ENCODE data around the gene SGPP2. TPM values are rescaled to one million over a fixed set of nuclear protein-coding genes. Genes with fewer than 3 reads are reported as not detected.
"Not testable (repeated sequence)": the region's sequence is repeated elsewhere in the genome, so short reads cannot be mapped to it uniquely, and the experiment has no call there.

Gene SGPP2
- total RNA-seq, 4 donors from 2014 or later = 27.3 to 65.6 (median 49.0) TPM

DNA sequence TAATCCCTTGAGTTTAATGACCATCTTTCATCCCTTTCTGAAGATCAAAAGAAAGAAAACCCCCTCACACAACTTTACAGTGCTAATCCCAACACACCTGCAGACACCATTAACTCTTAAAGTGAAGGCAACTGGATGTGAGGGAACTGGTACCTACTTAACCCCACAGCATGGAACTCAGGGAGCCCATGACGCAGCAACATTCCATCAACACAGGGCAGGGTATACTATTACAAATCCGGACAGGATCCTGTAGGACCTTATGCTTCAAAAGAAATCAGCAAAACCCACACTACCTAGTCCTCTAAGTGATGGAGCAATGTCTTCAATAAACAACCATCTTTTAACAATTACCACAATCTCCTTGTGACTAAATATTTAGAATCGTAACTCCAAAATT is 153.0 kb downstream of the SGPP2 start:
- no peak overlapping the region for H3K27ac ChIP-seq
- no peaks in the 10 kb centered on the region for H3K9me3 ChIP-seq
- peaks cover 5% of the 10 kb centered on the region for H3K4me1 ChIP-seq
- H3K4me3 ChIP-seq = no peak overlapping the region
- 91% methylated on average over 3 of the region's 3 CpGs for WGBS
- DNase-seq (ENCODE audit: low spot score in 2 of 2) = no peak
- no peak for TF ChIP-seq EP300 (IDR thresholded peaks at IDR 0.05)
- no peak for TF ChIP-seq POLR2AphosphoS5 (IDR thresholded peaks at IDR 0.05)
- no peak for TF ChIP-seq POLR2A (IDR thresholded peaks at IDR 0.05)
- TF ChIP-seq, protein P1, sequence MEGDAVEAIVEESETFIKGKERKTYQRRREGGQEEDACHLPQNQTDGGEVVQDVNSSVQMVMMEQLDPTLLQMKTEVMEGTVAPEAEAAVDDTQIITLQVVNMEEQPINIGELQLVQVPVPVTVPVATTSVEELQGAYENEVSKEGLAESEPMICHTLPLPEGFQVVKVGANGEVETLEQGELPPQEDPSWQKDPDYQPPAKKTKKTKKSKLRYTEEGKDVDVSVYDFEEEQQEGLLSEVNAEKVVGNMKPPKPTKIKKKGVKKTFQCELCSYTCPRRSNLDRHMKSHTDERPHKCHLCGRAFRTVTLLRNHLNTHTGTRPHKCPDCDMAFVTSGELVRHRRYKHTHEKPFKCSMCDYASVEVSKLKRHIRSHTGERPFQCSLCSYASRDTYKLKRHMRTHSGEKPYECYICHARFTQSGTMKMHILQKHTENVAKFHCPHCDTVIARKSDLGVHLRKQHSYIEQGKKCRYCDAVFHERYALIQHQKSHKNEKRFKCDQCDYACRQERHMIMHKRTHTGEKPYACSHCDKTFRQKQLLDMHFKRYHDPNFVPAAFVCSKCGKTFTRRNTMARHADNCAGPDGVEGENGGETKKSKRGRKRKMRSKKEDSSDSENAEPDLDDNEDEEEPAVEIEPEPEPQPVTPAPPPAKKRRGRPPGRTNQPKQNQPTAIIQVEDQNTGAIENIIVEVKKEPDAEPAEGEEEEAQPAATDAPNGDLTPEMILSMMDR (IDR thresholded peaks at IDR 0.05) = no peak
- peaks cover 12% of the 10 kb centered on the region for H3K36me3 ChIP-seq
- H3K27me3 ChIP-seq = no peaks in the 10 kb centered on the region

- Histone ChIP-seq H3K4me1 (no peaks in the 10 kb centered on the region), H3K4me3 (no peak overlapping the region), H3K27me3 (no peaks in the 10 kb centered on the region), H3K27ac (no peak overlapping the region), H3K36me3 (peaks cover 30% of the 10 kb centered on the region), H3K9me3 (no peaks in the 10 kb centered on the region)
- no peak for TF ChIP-seq POLR2AphosphoS5 (IDR thresholded peaks at IDR 0.05)
- TF ChIP-seq POLR2A (IDR thresholded peaks at IDR 0.05) = no peak
- no peak for DNase-seq (ENCODE audit: low spot score in 2 of 2)
Observed at GRCh38 chr2:222582928-222583327, 158.6 kb downstream of the SGPP2 start.

- not testable (repeated sequence) for H3K27ac ChIP-seq; DNase-seq (ENCODE audit: low spot score in 2 of 2); H3K27me3 ChIP-seq; H3K4me1 ChIP-seq; H3K4me3 ChIP-seq; H3K9me3 ChIP-seq
- 96% methylated on average over 7 of the region's 8 CpGs for WGBS
- peaks cover 22% of the 10 kb centered on the region for H3K36me3 ChIP-seq
Observed at GRCh38 chr2:222584589-222584988, 160.2 kb downstream of the SGPP2 start.

DNA sequence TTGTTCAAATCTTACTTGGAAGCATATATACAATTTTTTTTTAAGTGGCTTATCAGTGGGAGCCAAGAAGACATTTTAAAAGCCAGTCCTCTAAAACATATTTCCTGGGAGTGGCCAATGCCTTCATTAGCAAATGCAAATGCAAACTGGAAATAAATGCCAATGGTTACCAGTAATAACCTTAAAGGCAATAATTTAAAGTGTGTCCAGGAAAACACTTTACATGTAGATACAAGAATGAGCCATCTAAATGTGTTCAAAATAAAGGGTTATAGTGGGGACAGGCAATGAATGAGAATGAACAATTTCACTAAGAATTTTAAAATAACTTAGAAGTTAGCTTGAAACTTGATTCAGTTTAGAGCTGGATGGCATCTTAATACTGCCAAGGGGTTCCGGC is 167.3 kb downstream of the SGPP2 start:
- TF ChIP-seq, protein P1 (IDR thresholded peaks at IDR 0.05) = no peak
- TF ChIP-seq POLR2AphosphoS5 (IDR thresholded peaks at IDR 0.05) (no peak), EP300 (IDR thresholded peaks at IDR 0.05) (no peak), POLR2A (IDR thresholded peaks at IDR 0.05) (no peak)
- DNase-seq (ENCODE audit: low spot score in 2 of 2) = no peak
- Histone ChIP-seq H3K4me1 (no peaks in the 10 kb centered on the region), H3K4me3 (no peak overlapping the region), H3K27me3 (no peaks in the 10 kb centered on the region), H3K9me3 (no peaks in the 10 kb centered on the region), H3K36me3 (peaks cover 34% of the 10 kb centered on the region), H3K27ac (no peak overlapping the region)
- 86% methylated on average over 1 of the region's 1 CpG for WGBS

DNA sequence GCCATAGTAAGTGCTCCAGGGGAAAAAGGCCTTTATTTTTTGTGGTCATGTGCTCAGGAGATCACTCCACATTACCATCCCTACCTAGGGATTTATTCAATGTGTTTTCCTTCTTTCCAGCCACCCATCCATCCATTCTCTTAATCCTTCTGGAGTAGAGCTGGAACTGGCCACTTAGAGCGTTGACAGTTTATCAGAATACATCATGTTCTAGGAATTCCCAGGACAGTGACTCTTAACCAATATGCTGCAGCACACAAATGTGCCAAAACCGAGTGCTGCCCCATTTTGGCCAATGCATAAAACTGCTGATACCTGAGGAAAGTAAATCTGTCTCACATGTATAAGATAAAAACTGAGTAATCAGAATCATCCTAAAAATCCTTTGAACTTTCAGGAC is 167.8 kb downstream of the SGPP2 start:
- Histone ChIP-seq H3K27ac (no peak overlapping the region), H3K4me1 (no peaks in the 10 kb centered on the region), H3K27me3 (no peaks in the 10 kb centered on the region), H3K36me3 (peaks cover 38% of the 10 kb centered on the region), H3K9me3 (no peaks in the 10 kb centered on the region), H3K4me3 (no peak overlapping the region)
- TF ChIP-seq POLR2A (IDR thresholded peaks at IDR 0.05) (no peak), POLR2AphosphoS5 (IDR thresholded peaks at IDR 0.05) (no peak), EP300 (IDR thresholded peaks at IDR 0.05) (no peak)
- TF ChIP-seq, protein P1 (IDR thresholded peaks at IDR 0.05) = no peak
- no peak for DNase-seq (ENCODE audit: low spot score in 2 of 2)
- WGBS = 72% methylated on average over 2 of the region's 2 CpGs

- Histone ChIP-seq H3K4me1 (no peaks in the 10 kb centered on the region), H3K27me3 (no peaks in the 10 kb centered on the region), H3K9me3 (no peaks in the 10 kb centered on the region), H3K36me3 (peaks cover 63% of the 10 kb centered on the region), H3K4me3 (no peak overlapping the region), H3K27ac (no peak overlapping the region)
- no peak for DNase-seq (ENCODE audit: low spot score in 2 of 2)
- 94% methylated on average over 1 of the region's 1 CpG for WGBS
- TF ChIP-seq EP300 (IDR thresholded peaks at IDR 0.05) = no peak
- no peak for TF ChIP-seq POLR2AphosphoS5 (IDR thresholded peaks at IDR 0.05)
- TF ChIP-seq, protein P1 (IDR thresholded peaks at IDR 0.05) = no peak
- no peak for TF ChIP-seq POLR2A (IDR thresholded peaks at IDR 0.05)
Observed at GRCh38 chr2:222594679-222595078, 170.3 kb downstream of the SGPP2 start.
